HG03558 (cell line): ENCODE results near the gene SPIN4.
"Not testable (repeated sequence)": the region's sequence is repeated elsewhere in the genome, so short reads cannot be mapped to it uniquely, and the experiment has no call there.

ENCODE experiments used
- ATAC-seq: cut with Tn5 transposase; IDR thresholded peaks from one replicate; pipeline ENCODE4 v1.9.1; 2021; ENCODE audit warnings: moderate number of reproducible peaks; ENCODE audit not compliant: unreplicated experiment; ENCODE audit errors: extremely low read depth

The SPIN4 gene

DNA sequence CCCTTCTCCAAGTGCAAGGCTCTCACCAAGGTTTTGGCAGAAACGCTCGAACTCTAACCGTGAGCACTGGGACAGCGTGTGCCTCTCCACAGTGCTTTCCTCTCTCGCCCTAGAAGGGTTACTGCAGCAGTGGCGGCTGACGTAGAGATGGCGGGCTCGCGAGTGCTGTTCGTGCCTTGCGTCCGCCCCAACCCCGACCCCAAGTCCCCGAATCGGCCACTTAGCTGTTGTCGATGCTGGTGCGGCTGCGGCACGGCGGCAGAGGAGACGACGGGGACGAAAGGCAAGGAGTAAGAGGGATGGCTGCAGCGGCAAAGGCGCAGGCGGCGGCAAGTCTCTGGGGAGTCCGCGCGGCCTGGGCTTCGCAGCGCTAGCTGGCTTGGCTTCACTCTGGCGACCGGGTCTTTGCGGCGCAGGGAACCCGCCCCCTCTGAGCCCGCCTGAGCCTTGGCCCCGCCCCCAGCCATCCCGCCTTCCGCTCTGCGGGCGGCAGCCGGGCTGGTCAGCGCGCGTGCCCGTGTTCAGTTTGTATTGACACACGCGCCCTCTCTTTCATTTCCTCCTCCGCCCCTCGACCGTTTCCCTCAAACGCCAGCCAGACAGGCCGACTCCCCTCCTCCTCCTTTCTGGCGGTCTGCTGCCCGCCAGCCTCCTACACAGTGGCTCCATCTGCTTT is at the start of gene SPIN4:
Gene SPIN4, minus strand, starts transcription at position 392 of the 676 bp plus-strand sequence. CDS start 513 bp downstream, outside the sequence.
- peak; percentile 73 for ATAC-seq

DNA sequence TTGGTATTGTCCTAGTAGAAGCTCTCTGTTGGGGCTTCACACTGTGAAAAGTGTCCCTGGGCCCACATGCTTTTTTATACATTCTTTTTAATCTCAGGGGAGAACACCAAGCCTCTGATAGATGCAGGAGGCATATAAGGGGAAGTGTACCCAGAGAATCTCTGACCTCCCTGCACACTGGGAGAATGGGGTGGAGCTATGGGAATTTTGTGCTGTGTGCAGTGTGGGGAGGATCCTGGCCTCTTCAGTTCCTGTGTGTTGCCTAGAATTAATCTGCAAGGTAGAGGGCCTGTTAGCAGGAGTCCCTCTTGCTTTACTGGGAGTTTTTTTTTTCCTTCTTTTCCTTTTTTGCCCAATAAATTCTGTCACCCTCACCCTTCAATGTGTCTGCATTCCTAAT is 49.2 kb upstream of the SPIN4 start:
- no peak for ATAC-seq

DNA sequence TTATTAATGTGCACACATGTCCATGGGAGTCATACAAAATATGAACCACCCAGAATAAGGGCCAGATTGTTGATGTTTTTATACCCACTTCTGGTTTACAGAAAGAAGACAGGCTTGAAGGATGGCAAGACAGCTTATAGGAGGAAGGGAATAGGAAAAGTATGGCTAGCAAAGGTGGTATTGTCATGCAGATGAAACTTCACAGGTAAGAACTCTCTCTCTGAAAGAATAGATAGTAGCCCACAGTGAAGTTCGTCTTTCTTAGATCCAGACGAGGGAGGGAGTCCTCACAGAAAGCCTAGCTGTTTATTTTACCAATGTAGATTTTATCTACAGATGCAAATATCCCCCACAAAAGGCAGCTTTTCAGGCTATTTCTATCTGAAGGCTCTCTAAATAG is 43.7 kb upstream of the SPIN4 start:
- ATAC-seq, result no peak

DNA sequence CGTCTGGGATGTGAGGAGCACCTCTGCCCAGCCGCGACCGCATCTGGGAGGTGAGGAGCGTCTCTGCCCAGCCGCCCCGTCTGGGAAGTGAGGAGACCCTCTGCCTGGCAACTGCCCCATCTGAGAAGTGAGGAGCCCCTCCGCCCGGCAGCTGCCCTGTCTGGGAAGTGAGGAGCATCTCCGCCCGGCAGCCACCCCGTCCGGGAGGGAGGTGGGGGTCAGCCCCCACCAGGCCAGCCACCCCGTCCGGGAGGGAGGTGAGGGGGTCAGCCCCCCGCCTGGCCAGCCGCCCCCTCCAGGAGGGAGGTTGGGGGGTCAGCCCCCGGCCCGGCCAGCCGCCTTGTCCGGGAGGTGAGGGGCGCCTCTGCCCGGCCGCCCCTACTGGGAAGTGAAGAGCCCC is 42.0 kb upstream of the SPIN4 start:
- ATAC-seq, result not testable (repeated sequence)

DNA sequence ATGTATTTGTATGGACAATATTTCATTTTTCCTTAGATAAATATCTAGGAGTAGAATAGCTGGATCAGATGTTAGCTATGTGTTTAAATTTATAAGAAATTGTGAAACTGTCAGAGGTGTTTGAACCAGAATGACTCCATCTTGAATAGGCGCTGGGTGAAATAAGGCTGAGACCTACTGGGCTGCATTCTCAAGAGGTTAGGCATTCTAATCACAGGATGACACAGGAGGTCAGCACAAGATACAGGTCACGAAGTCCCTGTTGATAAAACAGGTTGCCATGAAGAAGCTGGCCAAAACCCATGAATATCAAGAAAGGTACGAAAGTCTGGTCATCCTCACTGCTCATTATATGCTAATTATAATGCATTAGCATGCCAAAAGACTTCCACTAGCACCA is 36.3 kb upstream of the SPIN4 start:
- no peak for ATAC-seq

DNA sequence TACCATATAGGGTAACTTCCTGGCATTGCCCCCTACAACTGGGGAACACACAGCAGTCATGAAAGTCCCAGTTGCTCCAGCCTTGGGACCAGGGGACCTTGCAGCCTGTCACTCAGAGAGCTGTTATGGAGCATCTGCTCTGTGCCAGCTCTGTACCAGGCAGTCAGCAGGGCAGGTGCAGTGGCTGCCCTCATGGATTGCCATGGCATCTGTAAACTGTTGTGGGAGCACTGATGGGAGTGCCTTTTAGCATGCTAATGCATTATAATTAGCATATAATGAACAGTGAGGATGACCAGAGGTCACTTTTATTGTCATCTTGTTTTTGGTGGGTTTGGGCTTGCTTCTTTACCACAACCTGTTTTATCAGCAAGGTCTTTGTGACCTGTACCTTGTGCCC is 33.1 kb upstream of the SPIN4 start:
- ATAC-seq, result not testable (repeated sequence)

DNA sequence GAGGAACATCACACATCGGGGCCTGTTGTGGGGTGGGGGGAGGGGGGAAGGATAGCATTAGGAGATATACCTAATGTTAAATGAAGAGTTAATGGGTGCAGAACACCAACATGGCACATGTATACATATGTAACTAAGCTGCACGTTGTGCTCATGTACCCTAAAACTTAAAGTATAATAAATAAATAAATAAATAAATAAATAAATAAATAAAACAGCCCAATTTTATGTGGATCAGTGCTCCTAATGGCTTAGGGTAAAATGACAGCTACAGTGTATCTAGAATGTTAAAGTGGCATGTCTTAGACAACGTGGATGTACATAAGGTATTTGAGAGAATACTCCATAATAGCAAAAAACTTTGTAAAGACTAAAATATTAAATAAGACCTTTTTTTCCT is 21.9 kb upstream of the SPIN4 start:
- not testable (repeated sequence) for ATAC-seq

DNA sequence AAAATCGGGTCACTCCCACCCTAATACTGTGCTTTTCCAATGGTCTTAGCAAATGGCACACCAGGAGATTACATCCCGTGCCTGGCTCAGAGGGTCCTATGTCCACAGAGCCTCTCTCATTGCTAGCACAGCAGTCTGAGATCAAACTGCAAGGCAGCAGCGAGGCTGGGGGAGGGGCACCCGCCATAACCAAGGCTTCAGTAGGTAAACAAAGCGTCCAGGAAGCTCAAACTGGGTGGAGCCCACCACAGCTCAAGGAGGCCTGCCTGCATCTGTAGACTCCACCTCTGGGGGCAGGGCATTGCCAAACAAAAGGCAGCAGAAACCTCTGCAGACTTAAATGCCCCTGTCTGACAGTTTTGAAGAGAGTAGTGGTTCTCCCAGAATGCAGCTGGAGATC is 16.6 kb upstream of the SPIN4 start:
- not testable (repeated sequence) for ATAC-seq

- no peak for ATAC-seq
Measured at GRCh38 chrX:63363788-63364187, 12.7 kb upstream of the SPIN4 start.

DNA sequence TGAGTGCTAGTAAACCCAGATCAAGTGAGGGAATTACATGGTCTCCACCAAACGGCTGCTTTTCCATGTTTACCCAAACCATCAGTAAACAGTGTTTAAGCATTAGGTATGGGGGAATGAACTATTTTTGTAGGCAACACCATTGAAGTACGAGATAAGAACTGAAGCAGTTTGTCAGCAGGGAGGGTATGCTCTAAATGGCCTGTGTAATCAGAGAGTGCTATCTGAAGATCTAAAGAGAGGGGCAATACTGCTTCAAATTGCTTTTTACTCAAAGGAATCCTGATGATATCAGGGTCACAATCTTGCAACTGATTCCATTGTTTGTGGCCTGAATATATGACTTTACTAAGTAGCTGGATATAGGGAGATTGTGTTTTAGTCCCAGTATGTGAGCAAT is 10.4 kb upstream of the SPIN4 start:
- ATAC-seq, result no peak

GRCh38 chrX:63354484-63354883 is 3.4 kb upstream of the SPIN4 start:
- no peak for ATAC-seq

DNA sequence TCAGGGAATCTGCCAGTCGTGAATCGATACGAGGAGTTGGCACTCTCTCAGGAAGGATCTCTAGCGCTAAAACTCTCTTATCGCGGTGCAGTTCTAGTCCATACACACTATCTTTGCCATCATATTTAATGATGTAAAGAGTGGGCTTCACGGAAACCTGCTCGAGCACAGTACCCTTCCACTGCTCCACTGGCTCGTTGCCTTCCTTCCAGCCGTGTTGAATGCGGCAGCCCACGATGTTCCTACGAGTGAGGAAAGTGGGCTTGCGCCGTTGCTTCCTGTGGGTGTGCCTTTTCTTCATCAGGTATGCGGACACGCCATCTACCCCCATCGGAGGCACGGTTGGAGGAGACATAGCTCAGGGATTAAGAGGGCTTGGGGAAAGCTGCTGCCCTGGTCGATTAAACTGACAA is 661 bp downstream of the SPIN4 start:
- no peak for ATAC-seq

DNA sequence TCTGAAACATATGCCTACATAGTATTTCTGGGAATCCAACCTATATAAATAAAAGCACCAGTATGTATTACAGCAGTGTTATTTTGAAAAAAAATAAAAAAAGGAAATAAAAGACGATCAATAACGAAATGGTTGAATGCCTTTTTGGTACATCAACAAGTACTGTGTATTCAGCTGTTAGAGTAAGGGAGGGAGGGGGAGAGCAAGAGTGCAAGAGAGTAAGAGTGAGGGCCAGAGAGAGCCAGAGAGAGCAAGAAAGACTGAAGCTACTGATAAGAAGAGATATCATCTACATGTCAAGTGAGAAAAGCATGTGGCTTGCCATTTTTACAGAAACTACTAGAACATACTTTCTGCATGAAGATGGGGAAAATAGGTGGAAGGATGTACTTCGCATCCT is 1.8 kb downstream of the SPIN4 start:
- ATAC-seq, result no peak

GRCh38 chrX:63330681-63331080 is 20.5 kb downstream of the SPIN4 start:
- ATAC-seq, result no peak

- ATAC-seq, result no peak
Measured at GRCh38 chrX:63327788-63328187, 23.3 kb downstream of the SPIN4 start.

GRCh38 chrX:63299596-63299995 is 51.5 kb downstream of the SPIN4 start:
- ATAC-seq, result no peak
